ENCODE results near the gene TOP1. TPM values are rescaled to one million over a fixed set of nuclear protein-coding genes. Genes with fewer than 3 reads are reported as not detected.

TOP1 gene
- total and polyA plus RNA-seq, 9 of the 15 experiments (the other 6 are each of a cell fraction or from before 2014, with no cell fraction given), result 26.4 to 127 (median 39.6) TPM

GRCh38 chr20:41118159-41118558, 89.5 kb downstream of the TOP1 start (continued):
- TF ChIP-seq MAFG (tag; conservative IDR thresholded peaks at IDR 0.05), result 0 out of 2 replicates have a peak, but pooled peaks have one; percentile 8
- TF ChIP-seq TCF3 (CRISPR knock-in tag; IDR thresholded peaks at IDR 0.05), result peak; percentile 40; the same call in 1 of the 2 replicates

GRCh38 chr20:41118632-41119031, 90.0 kb downstream of the TOP1 start:
- H3K4me3 ChIP-seq, result no peak overlapping the region
- FAIRE-seq (no peak), ATAC-seq (no peak), DNase-seq (ENCODE audit: extremely low read depth in 1 of 4, low spot score in 3 of 4) (no peak)
- no peak overlapping the region for H2AFZ ChIP-seq (ENCODE audit: low read depth, low read length)
- peaks cover 10% of the 10 kb centered on the region; the same call in 1 of the 2 replicates for H4K20me1 ChIP-seq (replicated peaks; ENCODE audit: control insufficient read depth, insufficient read depth, low read length)
- H3K9me3 ChIP-seq (replicated peaks; ENCODE audit: control insufficient read depth, insufficient read depth, low read depth, low read length), result no peaks in the 10 kb centered on the region
- H3K9me1 ChIP-seq (ENCODE audit: control insufficient read depth, insufficient read depth, low read length), result no peaks in the 10 kb centered on the region
- no peaks in the 10 kb centered on the region for H3K27me3 ChIP-seq (ENCODE audit: control insufficient read depth in 2 of 2, insufficient read depth in 2 of 2, low read length in 2 of 2)
- BruUV-seq (replicated peaks), result no TSS peak
- H3K27ac ChIP-seq (ENCODE audit: extremely low read depth, low read depth, low read length), result no peak overlapping the region
- peaks cover 13 to 29% of the 10 kb centered on the region in 2 experiments for H3K4me1 ChIP-seq (replicated peaks in 1 of 2; ENCODE audit: control insufficient read depth in 2 of 2, insufficient read depth in 2 of 2, low read length in 2 of 2)
- no peak overlapping the region for H3K9ac ChIP-seq (ENCODE audit: insufficient read depth in 1 of 2, low read depth in 2 of 2, low read length in 2 of 2)
- WGBS (ENCODE audit: insufficient coverage, low coverage, missing lambda C conversion rate), result 91% methylated on average over 3 of the region's 3 CpGs
- peaks cover 94% of the 10 kb centered on the region for H3K36me3 ChIP-seq (ENCODE audit: control insufficient read depth, insufficient read depth, low read length)
- H3K79me2 ChIP-seq (ENCODE audit: control insufficient read depth, insufficient read depth, low read length), result no peaks in the 10 kb centered on the region
- ChIA-PET CTCF (ENCODE audit: low intra/inter-chr PET ratio) (no interaction called here), POLR2A (no interaction called here)
- in situ Hi-C loops (cut with MboI), result no loop called here
- intact Hi-C loops (cut with micrococcal nuclease), result no loop called here
- H3K4me2 ChIP-seq (ENCODE audit: insufficient read depth, low read length), result no peak overlapping the region
- TF ChIP-seq NR4A1 (CRISPR knock-in tag; IDR thresholded peaks at IDR 0.05) (no peak), NR4A1 (tag; IDR thresholded peaks at IDR 0.05) (no peak), MTA2 (IDR thresholded peaks at IDR 0.05; ENCODE audit: low read depth) (no peak), ZNF512 (tag; IDR thresholded peaks at IDR 0.05) (no peak), RREB1 (CRISPR knock-in tag; IDR thresholded peaks at IDR 0.05) (no peak), FOSL1 (tag; conservative IDR thresholded peaks at IDR 0.05) (no peak), ZNF830 (CRISPR knock-in tag; IDR thresholded peaks at IDR 0.05) (no peak), ADNP (tag; IDR thresholded peaks at IDR 0.05) (no peak), CBX8 (IDR thresholded peaks at IDR 0.05; ENCODE audit: borderline replicate concordance, extremely low read depth, low read depth, low read length, poor library complexity, severe bottlenecking) (no peak), HNRNPH1 (optimal IDR thresholded peaks at IDR 0.05; ENCODE audit: low read depth, low read length) (no peak), NFIC (IDR thresholded peaks at IDR 0.05) (peak; percentile 56), NEUROD1 (IDR thresholded peaks at IDR 0.05; ENCODE audit: borderline replicate concordance, low read depth, low read length, partially characterized antibody) (no peak)
